Keratinocyte (primary cell): Measurements from ENCODE around the gene WNT7B.

ENCODE experiments used
- EZH2 ChIP-seq: IDR thresholded peaks from one replicate; pipeline ENCODE4 v1.6.1; 2012; ENCODE audit warnings: inconsistent platforms, mild to moderate bottlenecking, low read length, moderate library complexity
- TF ChIP-seq, protein P1 (sequence below), 3 experiments: IDR thresholded peaks in 1 of 3; conservative IDR thresholded peaks in 1 of 3; optimal IDR thresholded peaks in 1 of 3; 2 replicates in 2 of 3; 3 replicates in 1 of 3; pipeline versions ENCODE3 to v1.5.1; 2011; ENCODE audit warnings: low read length in 3 of 3, mild to moderate bottlenecking in 3 of 3, moderate library complexity in 2 of 3, control low read depth in 1 of 3, inconsistent platforms in 1 of 3; ENCODE audit not compliant: insufficient read depth in 2 of 3; ENCODE audit errors: extremely low read depth in 1 of 3

DNA sequence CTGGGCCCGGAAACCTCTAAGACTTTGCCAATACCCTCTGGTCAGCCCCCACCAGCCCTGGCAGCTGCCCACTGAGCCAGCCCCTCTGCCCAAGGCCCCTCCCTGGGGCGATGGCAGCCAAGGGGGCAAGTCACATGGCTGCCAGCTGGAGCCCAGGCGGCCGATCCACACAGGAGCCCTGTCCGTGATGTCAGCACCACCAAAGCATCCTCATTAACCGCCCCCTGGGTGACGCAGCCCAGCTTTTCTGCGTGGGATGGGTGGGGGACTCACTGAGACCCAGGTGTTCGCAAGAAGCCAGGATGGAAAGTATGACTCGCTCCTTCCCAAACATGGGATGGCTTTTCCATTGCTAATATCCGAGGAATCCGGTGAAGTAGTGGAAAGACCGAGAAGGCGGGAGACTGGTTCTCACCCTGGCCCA is 46.6 kb upstream of the WNT7B start:
- TF ChIP-seq, protein P1, sequence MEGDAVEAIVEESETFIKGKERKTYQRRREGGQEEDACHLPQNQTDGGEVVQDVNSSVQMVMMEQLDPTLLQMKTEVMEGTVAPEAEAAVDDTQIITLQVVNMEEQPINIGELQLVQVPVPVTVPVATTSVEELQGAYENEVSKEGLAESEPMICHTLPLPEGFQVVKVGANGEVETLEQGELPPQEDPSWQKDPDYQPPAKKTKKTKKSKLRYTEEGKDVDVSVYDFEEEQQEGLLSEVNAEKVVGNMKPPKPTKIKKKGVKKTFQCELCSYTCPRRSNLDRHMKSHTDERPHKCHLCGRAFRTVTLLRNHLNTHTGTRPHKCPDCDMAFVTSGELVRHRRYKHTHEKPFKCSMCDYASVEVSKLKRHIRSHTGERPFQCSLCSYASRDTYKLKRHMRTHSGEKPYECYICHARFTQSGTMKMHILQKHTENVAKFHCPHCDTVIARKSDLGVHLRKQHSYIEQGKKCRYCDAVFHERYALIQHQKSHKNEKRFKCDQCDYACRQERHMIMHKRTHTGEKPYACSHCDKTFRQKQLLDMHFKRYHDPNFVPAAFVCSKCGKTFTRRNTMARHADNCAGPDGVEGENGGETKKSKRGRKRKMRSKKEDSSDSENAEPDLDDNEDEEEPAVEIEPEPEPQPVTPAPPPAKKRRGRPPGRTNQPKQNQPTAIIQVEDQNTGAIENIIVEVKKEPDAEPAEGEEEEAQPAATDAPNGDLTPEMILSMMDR (optimal IDR thresholded peaks at IDR 0.05 in 1 of 3, IDR thresholded peaks at IDR 0.05 in 1 of 3, conservative IDR thresholded peaks at IDR 0.05 in 1 of 3; ENCODE audit: extremely low read depth in 1 of 3, insufficient read depth in 2 of 3, low read length in 3 of 3), result no peak
- no peak for TF ChIP-seq EZH2
